ENCODE results near the gene PGM2L1.
"Not testable (repeated sequence)": the region's sequence is repeated elsewhere in the genome, so short reads cannot be mapped to it uniquely, and the experiment has no call there.

PGM2L1 gene

GRCh38 chr11:74339619-74340018 lies 58.6 kb downstream of the PGM2L1 start:
- H3K27ac Mint-ChIP-seq, result no peak overlapping the region
- ATAC-seq (ENCODE audit: low read depth), result no peak
- H3K27me3 Mint-ChIP-seq, result no peaks in the 10 kb centered on the region
- no peaks in the 10 kb centered on the region for H3K4me1 Mint-ChIP-seq
- peaks cover 24% of the 10 kb centered on the region for H3K36me3 Mint-ChIP-seq
- no peak for DNase-seq (ENCODE audit: low spot score in 2 of 2)
- H3K9me3 Mint-ChIP-seq, result no peaks in the 10 kb centered on the region
- H3K4me3 Mint-ChIP-seq, result no peak overlapping the region

DNA sequence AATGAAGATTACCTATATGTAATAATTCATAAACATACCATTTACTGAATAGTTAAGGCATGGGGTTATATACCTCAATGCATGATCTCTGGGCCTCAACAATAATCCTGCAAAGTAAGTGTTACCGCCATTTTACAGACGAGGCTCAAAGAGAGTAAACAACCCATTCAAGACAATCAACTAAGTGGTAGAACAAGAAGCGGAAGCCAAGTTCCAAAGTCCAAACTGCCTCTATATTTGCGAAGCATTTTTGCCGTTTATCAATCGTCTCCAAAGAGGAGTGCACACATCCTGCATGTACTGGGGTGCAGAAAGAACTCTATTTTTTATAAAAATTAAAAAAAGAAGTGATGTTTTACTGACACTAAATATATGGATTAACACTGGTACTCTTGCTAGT lies 59.3 kb downstream of the PGM2L1 start:
- H3K4me1 Mint-ChIP-seq, result no peaks in the 10 kb centered on the region
- no peaks in the 10 kb centered on the region for H3K27me3 Mint-ChIP-seq
- H3K27ac Mint-ChIP-seq, result no peak overlapping the region
- peaks cover 22% of the 10 kb centered on the region for H3K36me3 Mint-ChIP-seq
- no peaks in the 10 kb centered on the region for H3K9me3 Mint-ChIP-seq
- DNase-seq (ENCODE audit: low spot score in 2 of 2) (no peak), ATAC-seq (ENCODE audit: low read depth) (no peak)
- H3K4me3 Mint-ChIP-seq, result no peak overlapping the region

GRCh38 chr11:74333193-74333592 lies 65.0 kb downstream of the PGM2L1 start:
- H3K36me3 Mint-ChIP-seq, result peaks cover 8% of the 10 kb centered on the region
- ATAC-seq (ENCODE audit: low read depth) (no peak), DNase-seq (ENCODE audit: low spot score in 2 of 2) (no peak)
- no peaks in the 10 kb centered on the region for H3K9me3 Mint-ChIP-seq
- H3K4me1 Mint-ChIP-seq, result no peaks in the 10 kb centered on the region
- H3K4me3 Mint-ChIP-seq, result no peak overlapping the region
- H3K27me3 Mint-ChIP-seq, result no peaks in the 10 kb centered on the region
- H3K27ac Mint-ChIP-seq, result no peak overlapping the region

- no peak for ATAC-seq (ENCODE audit: low read depth)
- no peak for DNase-seq (ENCODE audit: low spot score in 2 of 2)
- H3K27me3 Mint-ChIP-seq, result no peaks in the 10 kb centered on the region
- H3K9me3 Mint-ChIP-seq, result no peaks in the 10 kb centered on the region
- no peak overlapping the region for H3K4me3 Mint-ChIP-seq
- peaks cover 9% of the 10 kb centered on the region for H3K36me3 Mint-ChIP-seq
- no peak overlapping the region for H3K27ac Mint-ChIP-seq
- H3K4me1 Mint-ChIP-seq, result no peaks in the 10 kb centered on the region
Observed at GRCh38 chr11:74332291-74332690, 65.9 kb downstream of the PGM2L1 start.

- not testable (repeated sequence) for H3K27me3 Mint-ChIP-seq
Observed at GRCh38 chr11:74331000-74331399, 67.2 kb downstream of the PGM2L1 start.

GRCh38 chr11:74330075-74330858 lies 68.0 kb downstream of the PGM2L1 start:
- Mint-ChIP-seq H3K9me3 (no peaks in the 10 kb centered on the region), H3K27ac (no peak overlapping the region), H3K4me1 (no peaks in the 10 kb centered on the region), H3K36me3 (peaks cover 7% of the 10 kb centered on the region), H3K4me3 (no peak overlapping the region), H3K27me3 (peaks cover 2% of the 10 kb centered on the region)
- DNase-seq (ENCODE audit: low spot score in 2 of 2) (no peak), ATAC-seq (ENCODE audit: low read depth) (no peak)

More at GRCh38 chr11:74331000-74331399, 67.2 kb downstream of the PGM2L1 start:
- not testable (repeated sequence) for H3K9me3 Mint-ChIP-seq; DNase-seq (ENCODE audit: low spot score in 2 of 2); H3K4me1 Mint-ChIP-seq; H3K36me3 Mint-ChIP-seq; H3K4me3 Mint-ChIP-seq; H3K27ac Mint-ChIP-seq; ATAC-seq (ENCODE audit: low read depth)

DNA sequence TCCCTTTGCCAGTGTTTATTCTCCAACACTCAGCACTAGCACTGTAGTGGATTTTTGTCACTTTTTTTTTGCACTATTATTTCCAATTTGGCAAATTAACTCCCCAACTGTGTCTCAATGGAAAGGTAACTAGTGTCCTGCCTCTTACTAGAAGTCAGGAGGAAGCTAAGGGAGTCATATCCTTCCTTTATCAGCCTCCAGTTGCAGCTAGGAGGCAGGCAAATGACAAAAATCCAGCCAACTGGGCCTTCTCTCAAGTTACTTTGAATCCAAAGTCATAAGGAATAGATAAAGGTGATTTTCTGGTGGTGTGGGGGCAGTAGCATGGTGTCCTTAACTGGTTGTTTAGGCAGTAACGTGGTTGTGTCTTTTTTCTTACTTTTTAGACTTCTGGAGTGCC lies 71.2 kb downstream of the PGM2L1 start:
- H3K4me3 Mint-ChIP-seq, result no peak overlapping the region
- no peak for ATAC-seq (ENCODE audit: low read depth)
- no peak for DNase-seq (ENCODE audit: low spot score in 2 of 2)
- peaks cover 2% of the 10 kb centered on the region for H3K27me3 Mint-ChIP-seq
- H3K4me1 Mint-ChIP-seq, result peaks cover under 1% of the 10 kb centered on the region
- H3K9me3 Mint-ChIP-seq, result no peaks in the 10 kb centered on the region
- no peak overlapping the region for H3K27ac Mint-ChIP-seq
- peaks cover 7% of the 10 kb centered on the region for H3K36me3 Mint-ChIP-seq

DNA sequence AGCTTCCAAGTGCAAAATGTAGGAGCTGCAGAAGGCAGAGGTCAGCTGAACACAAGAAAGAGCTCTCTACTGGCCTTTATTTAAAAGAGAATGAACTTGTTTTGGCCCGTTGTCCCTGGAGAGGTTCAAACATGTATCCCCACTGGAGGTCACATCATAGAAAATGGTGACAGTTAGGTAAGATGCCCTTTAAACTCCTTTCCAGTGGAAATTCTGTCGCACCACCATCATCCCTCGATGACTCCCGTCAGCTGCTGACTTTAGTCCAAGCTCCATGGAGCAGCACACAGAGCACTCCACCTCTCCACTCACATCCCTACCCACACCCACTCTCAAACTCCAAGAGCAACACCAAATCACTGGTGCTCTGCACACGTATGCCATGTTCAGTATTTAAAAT lies 71.6 kb downstream of the PGM2L1 start:
- DNase-seq (ENCODE audit: low spot score in 2 of 2) (no peak), ATAC-seq (ENCODE audit: low read depth) (no peak)
- Mint-ChIP-seq H3K27me3 (peaks cover 5% of the 10 kb centered on the region), H3K36me3 (peaks cover 7% of the 10 kb centered on the region), H3K4me1 (peaks cover 4% of the 10 kb centered on the region), H3K4me3 (no peak overlapping the region), H3K9me3 (no peaks in the 10 kb centered on the region), H3K27ac (no peak overlapping the region)

GRCh38 chr11:74325649-74326645 lies 72.3 kb downstream of the PGM2L1 start:
- Mint-ChIP-seq H3K4me3 (no peak overlapping the region), H3K27ac (no peak overlapping the region), H3K4me1 (peaks cover 4% of the 10 kb centered on the region), H3K36me3 (peaks cover 7% of the 10 kb centered on the region), H3K27me3 (peaks cover 5% of the 10 kb centered on the region), H3K9me3 (no peaks in the 10 kb centered on the region)
- DNase-seq (ENCODE audit: low spot score in 2 of 2) (no peak), ATAC-seq (ENCODE audit: low read depth) (no peak)

DNA sequence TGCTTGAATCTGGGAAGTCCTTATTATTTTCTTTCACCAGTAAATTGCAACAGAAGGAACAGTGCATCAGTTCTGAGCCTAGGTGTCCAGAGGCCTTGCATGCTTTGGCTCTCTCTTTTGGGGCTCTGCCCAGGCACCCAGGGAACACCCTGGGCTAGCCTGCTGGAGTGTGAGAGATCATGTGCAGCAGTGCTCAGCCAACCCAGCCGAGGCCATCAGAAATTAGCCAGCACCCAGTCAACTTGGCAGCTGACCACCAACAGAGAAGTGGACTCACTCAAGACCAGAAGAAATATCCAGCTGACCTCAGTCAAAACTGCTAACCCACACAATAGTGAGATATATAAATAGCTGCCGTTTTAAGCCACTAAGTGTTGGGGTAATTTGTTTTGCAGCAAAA lies 75.6 kb downstream of the PGM2L1 start:
- H3K4me1 Mint-ChIP-seq, result peaks cover 4% of the 10 kb centered on the region
- H3K27ac Mint-ChIP-seq, result no peak overlapping the region
- DNase-seq (ENCODE audit: low spot score in 2 of 2) (no peak), ATAC-seq (ENCODE audit: low read depth) (no peak)
- peaks cover 4% of the 10 kb centered on the region for H3K9me3 Mint-ChIP-seq
- peaks cover 10% of the 10 kb centered on the region for H3K27me3 Mint-ChIP-seq
- peaks cover 4% of the 10 kb centered on the region for H3K36me3 Mint-ChIP-seq
- H3K4me3 Mint-ChIP-seq, result no peak overlapping the region

GRCh38 chr11:74321487-74322188 lies 76.6 kb downstream of the PGM2L1 start:
- peaks cover 12% of the 10 kb centered on the region for H3K9me3 Mint-ChIP-seq
- peaks cover 4% of the 10 kb centered on the region for H3K4me1 Mint-ChIP-seq
- peaks cover 4% of the 10 kb centered on the region for H3K36me3 Mint-ChIP-seq
- peak; percentile 50 for ATAC-seq (ENCODE audit: low read depth)
- H3K27me3 Mint-ChIP-seq, result peaks cover 10% of the 10 kb centered on the region
- no peak overlapping the region for H3K4me3 Mint-ChIP-seq
- no peak for DNase-seq (ENCODE audit: low spot score in 2 of 2)
- H3K27ac Mint-ChIP-seq, result no peak overlapping the region

DNA sequence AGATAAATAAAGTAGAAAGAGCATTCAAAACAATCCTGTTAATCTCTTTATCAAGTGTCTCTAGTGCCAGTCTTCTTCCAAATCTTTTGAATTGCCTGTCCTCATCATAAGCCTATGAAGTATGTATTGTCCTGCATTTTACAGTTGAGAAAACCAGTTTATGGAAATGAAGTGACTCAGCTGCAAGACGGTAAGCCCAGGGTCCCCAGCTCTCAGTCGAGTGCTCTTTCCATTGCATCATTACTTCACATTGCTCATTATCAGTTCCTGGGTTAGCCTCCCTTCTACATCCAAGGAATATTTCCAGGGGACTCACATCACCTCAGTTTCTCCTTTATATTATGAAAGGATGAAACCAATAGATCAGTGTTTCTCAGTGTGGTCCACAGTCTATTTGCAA lies 77.7 kb downstream of the PGM2L1 start:
- peaks cover 13% of the 10 kb centered on the region for H3K9me3 Mint-ChIP-seq
- peaks cover 4% of the 10 kb centered on the region for H3K4me1 Mint-ChIP-seq
- no peak overlapping the region for H3K4me3 Mint-ChIP-seq
- H3K27ac Mint-ChIP-seq, result no peak overlapping the region
- H3K27me3 Mint-ChIP-seq, result peaks cover 10% of the 10 kb centered on the region
- DNase-seq (ENCODE audit: low spot score in 2 of 2), result no peak
- peaks cover 4% of the 10 kb centered on the region for H3K36me3 Mint-ChIP-seq
- no peak for ATAC-seq (ENCODE audit: low read depth)

- Mint-ChIP-seq H3K36me3 (peaks cover 4% of the 10 kb centered on the region), H3K4me1 (peaks cover 4% of the 10 kb centered on the region), H3K27ac (no peak overlapping the region), H3K4me3 (no peak overlapping the region), H3K9me3 (peaks cover 15% of the 10 kb centered on the region), H3K27me3 (peaks cover 10% of the 10 kb centered on the region)
- ATAC-seq (ENCODE audit: low read depth), result no peak
- DNase-seq (ENCODE audit: low spot score in 2 of 2), result no peak
Observed at GRCh38 chr11:74319139-74319816, 79.0 kb downstream of the PGM2L1 start.
